ENCODE data around the gene SORBS2.

SORBS2 gene

DNA sequence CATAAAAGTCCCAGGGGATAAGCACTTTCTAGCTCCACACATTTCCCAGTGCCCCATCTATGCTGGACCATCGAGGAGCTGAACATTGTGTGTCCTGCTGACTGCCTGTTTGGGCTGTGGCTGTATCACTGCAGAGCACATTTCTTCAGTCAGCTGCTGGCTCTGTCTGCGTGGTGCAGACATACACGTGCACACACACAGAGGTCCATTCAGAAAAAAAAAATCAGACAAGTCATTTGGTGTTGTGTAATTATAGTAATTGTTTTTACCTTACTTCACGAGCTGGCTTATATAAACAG lies 275.6 kb downstream of the SORBS2 start:
- no peak overlapping the region for H3K4me3 ChIP-seq (ENCODE audit: low read depth, low read length)
- no peak for TF ChIP-seq CTCF (IDR thresholded peaks at IDR 0.05; ENCODE audit: borderline replicate concordance, insufficient read depth, low read depth, low read length)

DNA sequence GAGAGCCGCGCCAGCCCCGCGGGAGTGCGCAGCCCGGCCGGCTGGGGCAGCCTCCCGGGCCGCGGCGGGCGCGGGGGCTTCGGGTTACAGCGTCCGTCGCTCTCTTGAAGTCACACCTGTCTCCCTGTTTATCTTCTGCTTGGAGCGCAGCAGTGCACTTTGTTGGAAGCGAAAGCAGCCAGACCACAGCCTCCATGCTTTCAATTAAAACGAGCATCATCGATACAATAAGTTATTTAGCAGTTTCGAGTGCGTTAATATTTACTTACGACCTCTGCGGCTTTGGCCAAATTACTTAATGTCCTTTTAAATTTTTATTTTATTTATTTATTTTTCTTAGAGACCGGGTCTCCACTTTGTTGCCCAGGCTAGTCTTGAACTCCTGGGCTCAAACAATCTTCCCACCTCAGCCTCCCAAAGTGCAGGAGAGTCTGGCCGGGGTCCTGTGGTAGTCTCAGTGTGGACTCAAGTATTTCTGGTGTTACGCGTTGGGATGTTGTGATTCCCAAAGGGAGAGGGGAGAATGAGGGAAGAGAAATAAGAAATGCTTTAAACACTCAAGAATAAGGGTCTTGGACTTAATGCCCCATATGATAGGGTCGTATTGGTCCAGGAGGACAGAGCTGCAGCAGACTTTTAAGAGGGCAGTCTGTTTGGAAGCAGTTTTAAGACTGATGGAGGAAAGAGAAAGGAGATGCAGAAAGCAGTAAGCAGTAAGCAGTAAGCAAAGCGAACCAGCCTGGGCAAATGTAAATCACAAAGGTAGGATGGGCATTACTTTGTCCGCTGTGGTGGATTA lies 276.2 kb downstream of the SORBS2 start:
- TF ChIP-seq CTCF (IDR thresholded peaks at IDR 0.05; ENCODE audit: borderline replicate concordance, insufficient read depth, low read depth, low read length), result no peak
- H3K4me3 ChIP-seq (ENCODE audit: low read depth, low read length), result peak overlapping the region; percentile 66
